GM21515 (cell line): ENCODE data around the gene ILDR2.

ENCODE experiments used
- ATAC-seq: cut with Tn5 transposase; IDR thresholded peaks from one replicate; pipeline ENCODE4 v1.9.1; 2021; ENCODE audit not compliant: unreplicated experiment

ILDR2 gene

GRCh38 chr1:166972193-166972592 lies 3.1 kb downstream of the ILDR2 start:
- no peak for ATAC-seq

GRCh38 chr1:166971252-166971651 lies 4.1 kb downstream of the ILDR2 start:
- no peak for ATAC-seq

GRCh38 chr1:166969074-166969677 lies 6.2 kb downstream of the ILDR2 start:
- peak; percentile 79 for ATAC-seq

GRCh38 chr1:166960858-166961474 lies 14.4 kb downstream of the ILDR2 start:
- no peak for ATAC-seq

GRCh38 chr1:166956872-166957271 lies 18.5 kb downstream of the ILDR2 start:
- ATAC-seq = no peak

- ATAC-seq = no peak
Measured at GRCh38 chr1:166956057-166956850, 19.1 kb downstream of the ILDR2 start.

GRCh38 chr1:166953491-166953890 lies 21.8 kb downstream of the ILDR2 start:
- no peak for ATAC-seq

GRCh38 chr1:166952002-166952746 lies 23.2 kb downstream of the ILDR2 start:
- ATAC-seq = no peak

- ATAC-seq = no peak
Measured at GRCh38 chr1:166951050-166951449, 24.3 kb downstream of the ILDR2 start.

- ATAC-seq = no peak
Measured at GRCh38 chr1:166950156-166950555, 25.2 kb downstream of the ILDR2 start.

- ATAC-seq = no peak
Measured at GRCh38 chr1:166948856-166949350, 26.4 kb downstream of the ILDR2 start.

GRCh38 chr1:166947398-166948043 lies 27.8 kb downstream of the ILDR2 start:
- ATAC-seq = no peak

GRCh38 chr1:166944186-166944967 lies 31.0 kb downstream of the ILDR2 start:
- ATAC-seq = no peak

- no peak for ATAC-seq
Measured at GRCh38 chr1:166939741-166940375, 35.5 kb downstream of the ILDR2 start.

GRCh38 chr1:166937962-166938361 lies 37.4 kb downstream of the ILDR2 start:
- ATAC-seq = no peak

- ATAC-seq = no peak
Measured at GRCh38 chr1:166937329-166937728, 38.0 kb downstream of the ILDR2 start.

GRCh38 chr1:166933633-166934032 lies 41.7 kb downstream of the ILDR2 start:
- no peak for ATAC-seq

- ATAC-seq = no peak
Measured at GRCh38 chr1:166933140-166933539, 42.2 kb downstream of the ILDR2 start.

GRCh38 chr1:166929911-166930310 lies 45.4 kb downstream of the ILDR2 start:
- no peak for ATAC-seq

GRCh38 chr1:166927701-166928100 lies 47.6 kb downstream of the ILDR2 start:
- no peak for ATAC-seq
